GF-D8 (cell line): ENCODE results near the gene ERICH2.
"Not testable (repeated sequence)": the region's sequence is repeated elsewhere in the genome, so short reads cannot be mapped to it uniquely, and the experiment has no call there.

Experiments
- DNase-seq: peaks from one replicate; lab custom pipeline; 2025; lab: John Stamatoyannopoulos, UW

The ERICH2 gene

GRCh38 chr2:170770008-170770605, at the start of gene ERICH2:
Gene ERICH2 (plus strand): TSS chr2:170770378. CDS start chr2:170770682, 304 bp downstream.
- DNase-seq: no peak

GRCh38 chr2:170721678-170722077, 48.5 kb upstream of the ERICH2 start:
- DNase-seq: no peak

DNA sequence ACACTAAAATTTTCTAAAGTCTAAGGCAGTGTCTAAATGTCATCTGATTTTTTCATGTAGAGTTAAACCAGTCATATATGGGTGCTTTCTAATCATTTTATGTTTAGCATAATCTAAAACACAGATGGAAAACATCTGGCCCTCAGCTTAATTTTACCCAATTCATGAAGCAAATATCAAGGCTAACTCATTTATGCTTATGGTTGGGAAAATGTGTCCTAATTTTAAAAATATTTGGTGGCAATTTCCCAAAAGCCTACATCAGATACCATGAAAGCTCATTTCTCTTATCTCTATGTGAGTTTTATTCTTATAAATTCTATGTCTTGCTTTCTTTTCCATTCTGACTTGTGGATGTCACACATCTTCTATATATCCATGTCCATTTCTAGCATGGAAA, 47.9 kb upstream of the ERICH2 start:
- no peak for DNase-seq

- no peak for DNase-seq
Observed at GRCh38 chr2:170723446-170723958, 46.7 kb upstream of the ERICH2 start.

- no peak for DNase-seq
Observed at GRCh38 chr2:170733798-170734600, 36.2 kb upstream of the ERICH2 start.

DNA sequence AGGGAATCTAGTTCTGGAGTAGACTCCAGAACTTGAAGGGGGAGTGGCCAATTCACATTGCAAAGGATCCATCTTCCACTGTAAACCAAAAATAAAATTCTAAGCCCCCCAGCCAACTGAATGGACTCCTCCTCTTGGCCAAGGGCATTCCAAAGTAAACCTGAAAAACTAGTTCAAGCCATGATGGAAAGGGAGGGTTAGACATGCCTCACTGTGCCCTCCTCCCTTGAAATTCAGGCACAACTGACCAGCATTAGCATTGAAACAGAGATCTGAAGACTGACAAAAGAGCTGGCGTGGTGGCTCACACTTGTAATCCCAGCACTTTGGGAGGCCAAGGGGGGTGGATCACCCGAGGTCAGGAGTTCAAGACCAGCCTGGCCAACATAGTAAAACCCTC, 35.6 kb upstream of the ERICH2 start:
- DNase-seq: not testable (repeated sequence)

DNA sequence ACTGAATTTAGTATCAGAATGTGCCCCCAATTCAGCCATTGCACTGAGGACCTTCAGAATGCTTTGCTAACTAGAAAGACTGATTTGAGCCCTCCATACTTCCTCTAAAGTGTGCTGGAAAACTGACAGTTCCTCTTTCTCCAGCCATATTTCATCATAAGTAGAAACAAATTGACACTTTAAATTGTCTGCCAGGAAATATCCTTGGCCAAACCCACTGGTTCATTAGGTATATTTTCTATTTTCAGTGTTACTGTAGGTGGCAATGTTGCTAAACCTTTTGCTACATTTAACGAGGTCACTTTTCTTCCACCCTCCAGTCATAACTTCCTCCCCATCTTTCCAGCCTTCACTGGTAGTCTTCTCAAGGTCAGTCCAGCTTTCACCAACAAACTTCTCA, 33.5 kb upstream of the ERICH2 start:
- no peak for DNase-seq

GRCh38 chr2:170737406-170737805, 32.8 kb upstream of the ERICH2 start:
- no peak for DNase-seq

GRCh38 chr2:170737821-170738220, 32.4 kb upstream of the ERICH2 start:
- no peak for DNase-seq

DNA sequence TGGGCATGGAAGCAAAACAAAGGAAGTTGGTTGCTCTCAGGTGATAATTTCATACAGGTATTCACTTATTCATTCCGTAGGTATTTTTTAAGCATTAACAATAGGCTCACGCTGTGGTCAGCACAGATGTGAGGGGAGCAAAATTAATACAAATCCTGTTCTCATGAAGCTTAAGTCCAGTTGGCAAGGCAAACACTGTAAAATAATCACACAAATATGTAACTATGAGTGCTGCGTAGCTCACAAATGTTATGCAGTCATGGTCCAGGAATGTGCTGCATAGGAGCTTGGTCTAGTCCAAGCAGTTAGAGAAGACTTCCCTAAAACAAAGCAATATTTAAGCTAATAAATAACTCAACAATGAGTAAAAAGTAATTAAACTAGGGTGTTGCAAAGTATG, 31.1 kb upstream of the ERICH2 start:
- DNase-seq: no peak

- no peak for DNase-seq
Observed at GRCh38 chr2:170739507-170740046, 30.6 kb upstream of the ERICH2 start.

DNA sequence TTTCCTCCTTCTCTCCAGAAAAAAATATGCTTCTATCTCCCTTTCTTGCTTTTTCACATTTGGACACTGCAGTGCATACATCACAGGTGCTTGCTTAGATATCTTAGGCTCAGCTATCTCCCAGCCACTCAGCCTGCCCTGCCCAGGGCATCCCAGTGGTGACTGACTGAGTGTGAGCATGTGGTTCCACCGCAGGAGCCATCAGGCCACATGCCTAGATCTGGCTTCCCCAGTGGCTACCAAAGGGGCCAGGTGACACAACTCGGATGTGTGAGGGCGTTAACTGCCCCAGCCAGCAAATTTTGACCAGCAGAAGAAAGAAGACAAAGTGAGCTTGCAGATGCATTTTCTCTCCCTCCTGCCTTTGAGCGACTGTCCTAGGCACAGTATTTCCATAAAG, 29.5 kb upstream of the ERICH2 start:
- no peak for DNase-seq

DNA sequence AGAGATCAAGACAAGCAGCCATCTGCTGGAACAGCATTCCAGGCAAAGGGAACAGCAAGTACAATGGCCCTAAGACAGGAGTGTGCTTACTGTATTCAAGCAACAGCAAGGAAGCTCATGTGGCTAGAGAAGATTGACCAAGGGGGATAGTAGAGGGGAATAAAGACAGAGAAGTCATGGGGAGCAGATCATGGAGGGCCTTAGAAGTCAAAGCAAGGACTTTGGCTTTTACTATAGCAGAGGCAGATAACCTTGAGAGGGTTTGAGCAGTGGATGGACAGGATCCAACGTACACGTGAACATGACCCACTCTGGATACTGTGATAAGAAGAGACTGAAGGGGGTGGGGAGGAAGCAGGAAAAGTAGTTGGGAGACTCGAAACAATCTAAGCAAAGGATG, 28.2 kb upstream of the ERICH2 start:
- no peak for DNase-seq

DNA sequence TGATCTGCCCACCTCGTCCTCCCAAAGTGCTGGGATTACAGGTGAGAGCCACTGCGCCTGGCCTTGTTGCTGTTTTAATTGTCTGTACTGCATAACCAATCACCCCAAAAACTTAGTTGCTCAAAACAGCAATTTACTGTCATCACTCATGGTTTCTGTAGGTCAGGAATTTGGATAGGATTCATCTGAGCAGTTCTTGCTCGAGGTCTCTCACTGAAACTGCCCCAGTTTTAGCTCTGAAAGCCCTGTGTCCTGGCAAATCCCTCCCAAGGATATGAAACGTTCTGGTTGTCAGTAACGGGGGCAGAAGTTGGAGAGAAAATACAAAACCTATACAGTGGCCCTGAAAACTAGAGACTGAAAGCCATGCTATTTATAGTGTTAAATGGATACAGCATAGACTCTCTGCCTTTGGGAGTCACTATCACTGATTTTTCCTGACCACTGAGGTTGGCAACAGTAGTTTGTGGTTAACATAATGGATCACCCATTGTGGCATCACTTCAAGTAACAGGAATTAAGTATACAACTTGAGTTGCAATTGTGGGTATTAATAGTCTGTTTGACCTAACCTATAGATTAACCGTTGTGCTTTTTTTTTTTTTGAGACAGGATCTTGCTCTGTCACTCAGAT, 27.2 kb upstream of the ERICH2 start:
- no peak for DNase-seq

DNA sequence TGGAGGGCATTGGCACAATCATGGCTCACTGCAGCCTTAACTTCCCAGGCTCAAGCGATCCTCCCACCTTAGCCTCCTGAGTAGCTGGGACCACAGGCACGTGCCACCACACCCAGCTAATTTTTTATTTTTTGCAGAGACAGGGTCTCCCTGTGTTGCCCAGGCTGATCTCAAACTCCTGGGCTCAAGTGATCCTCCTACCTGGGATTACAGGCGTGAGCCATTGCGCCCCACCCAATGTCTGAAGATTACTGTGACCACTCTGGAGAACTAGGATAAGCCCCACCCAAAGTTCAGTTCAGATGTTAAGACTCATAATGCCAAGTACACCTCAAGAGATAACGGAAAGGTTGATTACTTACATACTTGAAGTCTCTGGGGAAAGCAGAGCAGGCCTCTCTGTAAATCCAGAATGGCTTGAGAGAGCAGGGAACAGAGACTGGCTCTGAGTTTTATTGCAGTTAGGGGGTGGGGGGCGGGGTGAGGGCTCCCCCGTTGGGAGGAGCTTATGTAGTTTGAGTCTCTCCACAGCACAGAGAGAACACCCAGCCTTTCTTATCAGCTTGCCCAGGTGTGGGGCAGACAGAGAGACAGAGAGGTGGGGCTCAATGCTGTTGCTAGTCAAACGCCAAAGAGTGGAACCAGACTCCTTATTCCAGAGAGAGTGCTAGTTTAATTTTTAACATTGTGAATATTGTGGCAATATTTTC, 26.5 kb upstream of the ERICH2 start:
- no peak for DNase-seq

- no peak for DNase-seq
Observed at GRCh38 chr2:170744248-170745002, 25.8 kb upstream of the ERICH2 start.

- DNase-seq: no peak
Observed at GRCh38 chr2:170745305-170745704, 24.9 kb upstream of the ERICH2 start.

GRCh38 chr2:170747921-170748320, 22.3 kb upstream of the ERICH2 start:
- no peak for DNase-seq

DNA sequence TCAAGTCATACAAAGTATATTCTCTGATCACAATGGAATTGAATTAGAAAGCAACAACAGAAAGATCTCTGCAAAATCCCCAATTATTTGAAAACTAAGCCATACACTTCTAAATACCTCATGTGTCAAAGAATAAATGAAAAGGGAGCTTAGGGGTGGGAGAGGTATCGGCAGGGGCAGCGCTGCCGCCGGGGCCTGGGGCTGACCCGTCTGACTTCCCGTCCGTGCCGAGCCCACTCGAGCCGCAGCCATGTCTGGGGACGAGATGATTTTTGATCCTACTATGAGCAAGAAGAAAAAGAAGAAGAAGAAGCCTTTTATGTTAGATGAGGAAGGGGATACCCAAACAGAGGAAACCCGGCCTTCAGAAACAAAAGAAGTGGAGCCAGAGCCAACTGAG, 18.6 kb upstream of the ERICH2 start:
- DNase-seq: not testable (repeated sequence)

GRCh38 chr2:170761572-170761971, 8.6 kb upstream of the ERICH2 start:
- no peak for DNase-seq

DNA sequence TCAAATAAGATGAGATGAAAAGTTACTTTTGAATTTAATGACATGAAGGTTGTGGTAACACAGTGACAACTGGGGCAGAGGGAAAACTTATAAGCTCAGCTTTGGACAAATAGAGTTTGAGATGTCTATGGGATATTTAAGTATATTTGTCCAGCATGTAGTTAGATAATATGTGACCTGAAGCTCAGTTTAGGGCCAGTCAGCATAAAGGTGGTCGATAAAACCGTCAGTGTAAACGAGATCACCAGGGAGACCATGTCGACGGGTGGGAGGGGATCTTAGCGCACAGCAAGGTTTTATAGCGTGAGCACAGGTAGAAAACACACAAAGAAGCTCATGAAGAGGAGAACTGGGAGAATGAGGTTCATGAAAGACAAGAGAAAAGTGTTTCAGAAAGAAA, 7.4 kb upstream of the ERICH2 start:
- no peak for DNase-seq
